GM04504 (cell line): ENCODE measurements around the gene ZNF26.
"Not testable (repeated sequence)": the region's sequence is repeated elsewhere in the genome, so short reads cannot be mapped to it uniquely, and the experiment has no call there.

Experiments
- DNase-seq: peaks from one replicate; pipeline ENCODE4 v3.0.0-alpha.2; 2012; ENCODE audit warnings: low read depth

The ZNF26 gene

GRCh38 chr12:132955094-132956010, 30.8 kb upstream of the ZNF26 start:
- DNase-seq = peak; percentile 23

GRCh38 chr12:132956011-132956788, 30.0 kb upstream of the ZNF26 start, which contains the start of gene ZNF605:
Gene ZNF605 (minus strand): TSS chr12:132956306. CDS start chr12:132945635, 10,671 bp downstream.
- peak; percentile 72 for DNase-seq

GRCh38 chr12:132961790-132962189, 24.4 kb upstream of the ZNF26 start:
- DNase-seq = not testable (repeated sequence)

- DNase-seq = not testable (repeated sequence)
Measured at GRCh38 chr12:132963947-132964346, 22.2 kb upstream of the ZNF26 start.

- DNase-seq = no peak
Measured at GRCh38 chr12:132965796-132966195, 20.4 kb upstream of the ZNF26 start.

- DNase-seq = no peak
Measured at GRCh38 chr12:132966676-132967415, 19.3 kb upstream of the ZNF26 start.

GRCh38 chr12:132967736-132968135, 18.4 kb upstream of the ZNF26 start:
- no peak for DNase-seq

- no peak for DNase-seq
Measured at GRCh38 chr12:132972374-132972773, 13.8 kb upstream of the ZNF26 start.

GRCh38 chr12:132976870-132977269, 9.3 kb upstream of the ZNF26 start:
- not testable (repeated sequence) for DNase-seq

- no peak for DNase-seq
Measured at GRCh38 chr12:132986885-132987225, 688 bp downstream of the ZNF26 start.

GRCh38 chr12:132998741-132999140, 12.6 kb downstream of the ZNF26 start:
- DNase-seq = no peak

GRCh38 chr12:133010657-133011297, 24.6 kb downstream of the ZNF26 start:
- DNase-seq = no peak

- DNase-seq = no peak
Measured at GRCh38 chr12:133023566-133023965, 37.4 kb downstream of the ZNF26 start.

- no peak for DNase-seq
Measured at GRCh38 chr12:133026996-133027395, 40.8 kb downstream of the ZNF26 start.

- peak; percentile 97 for DNase-seq
Measured at GRCh38 chr12:133037207-133038005, 51.2 kb downstream of the ZNF26 start, which contains the start of gene ZNF84. Gene ZNF84 (plus strand): TSS chr12:133037509. CDS start chr12:133041468, 3,959 bp downstream.

- no peak for DNase-seq
Measured at GRCh38 chr12:133038118-133038709, 52.0 kb downstream of the ZNF26 start.

- DNase-seq = no peak
Measured at GRCh38 chr12:133046698-133047097, 60.5 kb downstream of the ZNF26 start.

- DNase-seq = no peak
Measured at GRCh38 chr12:133057446-133057845, 71.3 kb downstream of the ZNF26 start.

GRCh38 chr12:133058203-133059113, 72.3 kb downstream of the ZNF26 start:
- DNase-seq = no peak
